ENCODE measurements around the gene CNGA4. TPM values are rescaled to one million over a fixed set of nuclear protein-coding genes. Genes with fewer than 3 reads are reported as not detected.

Gene CNGA4
- total and polyA plus RNA-seq, 7 donors: 0.03 to 0.21 TPM; not detected in 5

DNA sequence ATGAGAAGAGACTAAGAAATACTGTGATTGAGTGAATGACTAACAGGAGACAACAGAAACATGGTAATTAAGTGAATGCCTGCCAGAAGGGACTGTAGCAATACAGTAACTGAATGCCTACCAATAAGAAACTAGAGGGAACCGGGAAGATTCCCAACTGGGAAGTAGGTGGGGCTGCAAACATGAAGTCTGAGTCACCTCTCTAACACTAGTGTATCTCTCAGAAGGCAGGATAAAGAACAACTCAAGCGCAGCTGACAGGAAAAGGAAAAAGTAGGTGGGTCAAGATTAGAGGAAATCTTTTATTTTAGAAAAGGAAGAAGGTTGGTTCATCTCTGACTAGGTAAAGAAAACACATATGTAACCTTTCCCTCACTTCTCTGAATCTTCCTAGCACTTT is 19.5 kb upstream of the CNGA4 start:
- Histone ChIP-seq H3K27ac (no peak overlapping the region), H3K9me3 (no peaks in the 10 kb centered on the region), H3K36me3 (ENCODE audit: insufficient read depth in 1 of 2, low read depth in 1 of 2) (peaks cover 24 to 99% of the 10 kb centered on the region in 2 donors), H3K4me3 (no peak overlapping the region), H3K27me3 (ENCODE audit: insufficient read depth in 3 of 3, low read length in 2 of 3) (no peaks in the 10 kb centered on the region), H3K4me1 (no peaks in the 10 kb centered on the region)
- 63 to 68% (median 64%) methylated on average over 2 of the region's 2 CpGs for WGBS, 3 donors
- TF ChIP-seq, protein P1, sequence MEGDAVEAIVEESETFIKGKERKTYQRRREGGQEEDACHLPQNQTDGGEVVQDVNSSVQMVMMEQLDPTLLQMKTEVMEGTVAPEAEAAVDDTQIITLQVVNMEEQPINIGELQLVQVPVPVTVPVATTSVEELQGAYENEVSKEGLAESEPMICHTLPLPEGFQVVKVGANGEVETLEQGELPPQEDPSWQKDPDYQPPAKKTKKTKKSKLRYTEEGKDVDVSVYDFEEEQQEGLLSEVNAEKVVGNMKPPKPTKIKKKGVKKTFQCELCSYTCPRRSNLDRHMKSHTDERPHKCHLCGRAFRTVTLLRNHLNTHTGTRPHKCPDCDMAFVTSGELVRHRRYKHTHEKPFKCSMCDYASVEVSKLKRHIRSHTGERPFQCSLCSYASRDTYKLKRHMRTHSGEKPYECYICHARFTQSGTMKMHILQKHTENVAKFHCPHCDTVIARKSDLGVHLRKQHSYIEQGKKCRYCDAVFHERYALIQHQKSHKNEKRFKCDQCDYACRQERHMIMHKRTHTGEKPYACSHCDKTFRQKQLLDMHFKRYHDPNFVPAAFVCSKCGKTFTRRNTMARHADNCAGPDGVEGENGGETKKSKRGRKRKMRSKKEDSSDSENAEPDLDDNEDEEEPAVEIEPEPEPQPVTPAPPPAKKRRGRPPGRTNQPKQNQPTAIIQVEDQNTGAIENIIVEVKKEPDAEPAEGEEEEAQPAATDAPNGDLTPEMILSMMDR (IDR thresholded peaks at IDR 0.05): no peak
- DNase-seq (peak in 1 of 2 donors; percentile 26), ATAC-seq (peak; percentile 36 to 69 (median 56))
- intact Hi-C loops (cut with DNase I): no loop called here

DNA sequence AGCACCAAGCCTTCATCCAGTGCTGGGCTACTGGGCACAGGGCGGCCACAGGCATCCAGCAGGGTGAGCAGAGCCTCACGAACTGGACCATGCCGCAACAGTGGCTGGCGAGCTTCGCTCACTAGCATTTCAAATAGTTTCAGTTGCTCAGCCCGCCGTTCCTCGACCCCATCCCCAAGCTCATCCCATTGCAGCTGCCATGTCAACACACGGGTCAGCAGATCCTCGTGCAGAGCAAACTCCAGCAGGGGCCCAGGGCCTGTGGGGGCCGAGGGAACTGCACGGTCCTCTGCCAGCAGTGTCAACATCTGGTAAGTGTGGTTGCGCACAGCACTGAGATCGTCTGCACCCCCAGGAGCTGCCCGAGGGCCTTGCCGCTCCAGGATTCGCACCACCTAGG is 15.0 kb upstream of the CNGA4 start:
- Histone ChIP-seq H3K36me3 (ENCODE audit: insufficient read depth in 1 of 2, low read depth in 1 of 2) (peaks cover 19 to 54% of the 10 kb centered on the region in 2 donors), H3K4me3 (no peak overlapping the region), H3K9me3 (no peaks in the 10 kb centered on the region), H3K27ac (no peak overlapping the region), H3K4me1 (no peaks in the 10 kb centered on the region), H3K27me3 (ENCODE audit: insufficient read depth in 3 of 3, low read length in 2 of 3) (no peaks in the 10 kb centered on the region)
- intact Hi-C loops (cut with DNase I): no loop called here
- DNase-seq (no peak), ATAC-seq (no peak)
- 91 to 93% (median 93%) methylated on average over 17 of the region's 17 CpGs for WGBS, 3 donors
- TF ChIP-seq, protein P1 (IDR thresholded peaks at IDR 0.05): no peak

DNA sequence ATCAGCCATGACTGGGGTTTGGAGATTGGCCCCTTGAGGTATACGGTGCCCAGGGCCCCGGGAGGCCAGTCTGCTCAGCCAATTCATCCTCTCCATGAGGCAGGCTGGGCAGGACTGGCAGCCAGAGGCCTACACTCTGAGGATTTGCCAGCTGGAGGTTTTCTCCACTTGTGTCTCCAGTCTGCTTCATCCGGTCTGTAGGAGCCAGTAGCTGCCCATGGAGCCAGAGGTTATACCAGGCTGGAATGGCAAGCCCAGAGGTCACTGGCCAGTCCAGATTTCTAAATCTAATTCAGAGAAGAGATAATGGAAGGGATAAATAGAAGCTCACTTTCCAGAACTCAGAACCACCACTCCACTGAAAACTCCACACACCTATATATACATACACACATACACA is 14.5 kb upstream of the CNGA4 start:
- no peak overlapping the region for H3K4me3 ChIP-seq
- intact Hi-C loops (cut with DNase I): no loop called here

DNA sequence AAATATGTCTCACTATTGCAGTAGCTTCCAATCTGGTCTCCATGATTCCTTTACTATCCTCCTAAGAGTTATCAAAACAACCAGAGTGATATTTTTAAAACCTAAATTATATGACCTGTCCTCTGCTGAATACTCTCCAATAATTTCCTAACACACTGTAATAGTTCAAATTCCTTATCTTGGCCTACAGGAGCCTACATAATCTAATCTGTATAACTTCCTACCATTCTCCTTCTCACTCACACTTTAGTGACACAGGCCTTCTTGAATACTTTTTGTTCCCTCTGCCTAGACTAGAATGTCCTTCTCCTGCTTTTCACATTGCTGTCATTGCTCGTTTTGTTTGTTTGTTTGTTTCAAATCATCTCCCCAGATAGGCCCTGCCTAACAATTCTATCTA is 13.9 kb upstream of the CNGA4 start:
- intact Hi-C loops (cut with DNase I): no loop called here
- Histone ChIP-seq H3K4me3 (no peak overlapping the region), H3K4me1 (no peaks in the 10 kb centered on the region), H3K27ac (no peak overlapping the region), H3K27me3 (ENCODE audit: insufficient read depth in 3 of 3, low read length in 2 of 3) (no peaks in the 10 kb centered on the region), H3K9me3 (no peaks in the 10 kb centered on the region), H3K36me3 (ENCODE audit: insufficient read depth in 1 of 2, low read depth in 1 of 2) (peaks cover 14 to 43% of the 10 kb centered on the region in 2 donors)
- TF ChIP-seq, protein P1 (IDR thresholded peaks at IDR 0.05): no peak
- ATAC-seq (no peak), DNase-seq (no peak)
- 50 to 59% (median 54%) methylated on average over 1 of the region's 1 CpG for WGBS, 3 donors

More for the DNA sequence above, 14.5 kb upstream of the CNGA4 start:
- H3K4me1 ChIP-seq: no peaks in the 10 kb centered on the region
- peaks cover 14 to 49% of the 10 kb centered on the region in 2 donors for H3K36me3 ChIP-seq (ENCODE audit: insufficient read depth in 1 of 2, low read depth in 1 of 2)
- 57 to 62% (median 62%) methylated on average over 3 of the region's 3 CpGs for WGBS, 3 donors
- no peaks in the 10 kb centered on the region for H3K9me3 ChIP-seq
- ATAC-seq (no peak), DNase-seq (no peak)
- H3K27ac ChIP-seq: no peak overlapping the region
- H3K27me3 ChIP-seq (ENCODE audit: insufficient read depth in 3 of 3, low read length in 2 of 3): no peaks in the 10 kb centered on the region
- TF ChIP-seq, protein P1 (IDR thresholded peaks at IDR 0.05): no peak

DNA sequence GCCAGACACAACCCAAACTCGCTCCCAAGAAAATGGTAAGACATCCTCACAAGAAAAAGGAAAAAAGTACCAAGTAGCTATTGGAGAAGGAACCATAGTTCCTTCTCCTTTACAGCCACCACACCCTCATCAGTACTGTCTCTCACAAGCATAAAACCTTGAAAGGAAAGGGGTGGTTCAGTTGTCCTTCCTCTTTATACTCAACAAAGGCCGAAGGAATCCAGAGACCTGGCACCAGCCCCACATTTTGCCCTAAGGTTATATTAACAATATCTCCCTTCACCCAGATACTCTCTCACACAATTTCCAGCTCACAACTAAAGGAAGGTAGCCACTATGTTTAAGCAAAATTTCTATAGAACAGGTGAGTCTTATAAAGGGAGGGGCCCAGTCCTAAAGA is 13.0 kb upstream of the CNGA4 start:
- H3K27me3 ChIP-seq (ENCODE audit: insufficient read depth in 3 of 3, low read length in 2 of 3): no peaks in the 10 kb centered on the region
- 67 to 78% (median 71%) methylated on average over 2 of the region's 2 CpGs for WGBS, 3 donors
- H3K4me1 ChIP-seq: no peaks in the 10 kb centered on the region
- H3K4me3 ChIP-seq: no peak overlapping the region
- peaks cover 16 to 34% of the 10 kb centered on the region in 2 donors for H3K36me3 ChIP-seq (ENCODE audit: insufficient read depth in 1 of 2, low read depth in 1 of 2)
- ATAC-seq (no peak), DNase-seq (no peak)
- intact Hi-C loops (cut with DNase I): no loop called here
- TF ChIP-seq, protein P1 (IDR thresholded peaks at IDR 0.05): no peak
- H3K9me3 ChIP-seq: no peaks in the 10 kb centered on the region
- H3K27ac ChIP-seq: no peak overlapping the region

Data from psoas muscle (tissue), 8 donors.